HG03039 (cell line): Measurements from ENCODE around the gene OLFML2B.
"Not testable (repeated sequence)": the region's sequence is repeated elsewhere in the genome, so short reads cannot be mapped to it uniquely, and the experiment has no call there.

ENCODE experiments used
- ATAC-seq: cut with Tn5 transposase; IDR thresholded peaks from one replicate; pipeline ENCODE4 v1.9.1; 2021; ENCODE audit warnings: mild to moderate bottlenecking, moderate library complexity; ENCODE audit not compliant: unreplicated experiment

OLFML2B gene

GRCh38 chr1:162036163-162036562, 12.5 kb upstream of the OLFML2B start:
- ATAC-seq, result no peak

DNA sequence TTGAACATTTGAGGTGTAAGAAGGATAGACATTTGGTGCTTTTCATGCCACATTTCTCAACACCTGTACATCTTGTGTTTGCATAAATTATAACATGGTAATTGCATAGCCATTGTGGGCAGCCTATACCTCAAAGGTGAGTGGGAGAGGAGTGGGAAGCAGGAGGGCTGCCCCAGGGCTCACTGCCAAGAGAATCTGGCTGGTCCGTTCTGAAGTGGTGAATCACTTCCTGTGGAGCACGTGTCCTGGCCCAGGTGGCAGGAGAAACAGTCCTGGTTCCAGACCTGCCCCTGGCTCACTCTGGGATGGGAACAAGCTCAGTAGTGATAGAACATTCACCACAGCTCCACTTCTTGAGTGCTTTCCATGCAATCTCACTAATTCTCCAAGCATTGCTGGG, 11.6 kb upstream of the OLFML2B start:
- no peak for ATAC-seq

DNA sequence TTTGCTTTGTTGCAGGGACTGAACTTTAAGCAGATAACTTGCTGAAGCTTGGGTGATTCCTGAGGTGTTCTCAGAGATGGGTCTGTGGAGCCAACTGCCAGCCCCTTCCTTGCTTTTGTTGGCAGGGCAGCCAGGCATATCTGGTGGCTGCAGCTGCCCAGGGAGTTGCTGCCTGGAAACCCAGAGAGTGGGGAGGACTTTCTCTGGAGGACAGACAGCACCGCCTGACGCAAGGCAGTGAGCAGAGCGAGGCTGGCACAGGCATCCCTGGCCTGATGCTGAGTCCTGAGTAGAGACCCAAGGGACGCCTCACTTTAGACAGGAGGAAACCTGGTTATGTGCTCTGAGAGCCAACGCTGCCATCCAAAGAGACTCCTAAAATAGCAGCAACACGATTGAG, 9.8 kb upstream of the OLFML2B start:
- ATAC-seq, result no peak

DNA sequence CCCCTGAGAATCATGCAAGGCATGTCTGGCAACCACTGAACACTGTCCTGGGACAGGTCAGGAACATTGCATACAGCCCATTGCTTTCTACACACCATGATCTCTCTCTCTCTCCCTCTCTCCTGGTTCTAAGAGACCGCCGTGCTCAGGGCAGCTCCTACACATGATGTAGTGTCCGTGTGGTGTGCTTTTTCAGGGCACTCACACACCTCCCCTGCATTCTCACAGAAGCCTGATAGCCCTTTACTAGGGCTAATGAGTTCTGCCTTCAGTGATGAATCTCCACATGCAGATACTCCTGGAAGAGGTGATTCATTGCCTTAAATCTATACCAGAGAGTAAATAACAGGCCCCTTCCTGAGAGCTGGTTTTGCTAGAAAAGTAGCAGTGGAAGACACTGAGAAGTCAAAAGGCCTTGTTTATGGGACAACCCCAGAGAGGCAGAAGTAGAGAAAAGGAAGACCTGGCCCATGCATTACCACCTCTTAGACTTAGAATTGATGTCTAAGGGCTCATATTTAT, 7.2 kb upstream of the OLFML2B start:
- no peak for ATAC-seq

DNA sequence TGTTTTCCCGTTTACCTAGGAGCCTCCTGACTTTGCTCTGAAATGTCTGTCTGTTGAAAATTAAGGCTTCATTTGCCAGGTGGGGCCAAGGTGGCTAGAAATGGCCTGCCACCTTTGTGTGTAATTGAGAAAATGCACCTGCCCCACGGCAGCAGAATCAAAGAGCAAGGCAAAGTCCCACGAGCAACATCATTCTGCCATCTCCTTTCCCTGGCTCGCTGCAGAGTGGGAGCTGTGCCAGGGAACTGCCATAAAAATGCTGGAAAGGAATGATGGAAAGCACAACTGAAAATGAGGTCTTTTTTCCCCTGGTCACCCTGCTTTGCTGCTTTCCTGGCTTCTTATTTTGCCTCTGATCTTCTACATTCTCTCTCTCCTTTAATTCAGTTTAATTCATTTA, 5.5 kb upstream of the OLFML2B start:
- ATAC-seq, result no peak

DNA sequence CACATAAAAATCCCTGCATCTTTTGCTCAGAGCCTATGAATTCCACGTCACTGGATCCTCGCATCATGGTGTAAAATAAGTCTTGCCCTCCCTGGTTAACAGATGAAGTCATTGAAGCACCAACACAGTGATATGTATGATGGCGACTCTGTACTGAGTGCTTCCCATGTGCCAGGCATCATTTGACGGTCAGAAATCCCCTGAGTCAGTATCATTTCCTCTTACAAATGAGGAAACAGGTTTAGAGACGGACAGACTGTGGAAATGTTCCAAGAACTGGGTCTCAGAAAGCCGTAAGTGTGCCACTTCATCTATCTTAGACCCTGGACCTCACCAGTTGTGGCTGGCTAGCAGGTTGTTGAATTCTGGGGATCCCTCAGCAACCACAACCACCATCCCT, 5.1 kb upstream of the OLFML2B start:
- peak; percentile 48 for ATAC-seq

GRCh38 chr1:162026881-162027280, 3.2 kb upstream of the OLFML2B start:
- ATAC-seq, result no peak

- ATAC-seq, result no peak
Observed at GRCh38 chr1:162025541-162025940, 1.9 kb upstream of the OLFML2B start.

DNA sequence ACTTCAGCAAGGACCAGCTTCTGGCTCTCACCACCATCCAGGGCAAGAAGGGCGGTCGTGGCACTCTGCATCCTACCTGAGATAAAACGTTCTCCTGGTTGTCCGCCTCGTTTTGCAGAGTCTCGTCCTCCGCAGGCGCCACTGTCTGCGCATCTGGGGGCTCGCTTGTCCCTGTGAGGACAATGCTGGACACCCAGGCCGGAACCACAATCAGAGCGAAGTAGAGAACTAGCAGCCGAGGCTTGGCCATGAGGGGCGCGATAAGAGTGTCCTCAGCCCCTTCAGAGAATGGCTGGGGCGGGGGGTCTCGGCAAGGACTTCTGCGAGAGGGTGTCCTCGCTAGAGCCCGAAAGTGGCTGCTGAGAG, 505 bp downstream of the OLFML2B start:
- ATAC-seq, result no peak

- no peak for ATAC-seq
Observed at GRCh38 chr1:162022626-162023025, 1.0 kb downstream of the OLFML2B start.

DNA sequence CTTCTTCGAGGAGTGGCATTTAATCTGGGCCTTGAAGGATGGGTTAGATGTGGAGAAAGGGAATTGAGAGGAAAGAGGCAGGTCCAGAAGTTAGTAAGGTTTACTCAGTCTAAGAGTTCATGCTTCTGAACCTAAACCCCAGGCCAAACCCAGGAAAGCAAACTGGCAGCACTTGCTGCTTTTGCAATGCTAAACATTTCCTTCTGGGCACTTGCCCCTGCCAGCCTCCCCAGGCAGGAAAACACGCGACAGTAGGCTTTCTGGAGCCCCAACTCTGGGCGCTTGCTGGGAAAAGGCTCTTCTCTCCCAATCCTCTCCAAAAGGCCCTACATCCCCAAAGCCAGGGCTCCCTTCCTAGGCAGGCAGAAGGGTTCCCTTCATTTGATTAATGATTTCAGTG, 2.5 kb downstream of the OLFML2B start:
- no peak for ATAC-seq

GRCh38 chr1:162020150-162020549, 3.5 kb downstream of the OLFML2B start:
- ATAC-seq, result no peak

DNA sequence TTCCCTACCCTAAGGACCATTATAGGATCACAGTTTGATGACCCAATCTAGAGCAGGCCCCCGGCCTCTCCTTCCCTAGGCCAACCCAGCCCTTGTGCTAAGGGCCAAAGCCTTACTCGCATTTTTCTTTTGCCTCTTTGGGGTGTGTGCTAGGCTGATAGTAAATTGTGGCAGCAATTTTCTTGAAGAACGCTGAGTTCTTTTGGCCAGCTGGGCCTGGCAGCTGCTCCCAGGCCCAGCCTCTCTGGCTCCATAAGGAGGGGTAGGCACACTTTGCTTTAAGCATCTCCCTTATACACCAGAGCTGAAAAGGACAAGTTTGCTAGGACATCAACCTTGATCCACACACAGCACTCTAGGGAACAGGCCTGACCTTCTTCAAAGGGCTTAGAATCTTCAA, 4.2 kb downstream of the OLFML2B start:
- ATAC-seq, result no peak

DNA sequence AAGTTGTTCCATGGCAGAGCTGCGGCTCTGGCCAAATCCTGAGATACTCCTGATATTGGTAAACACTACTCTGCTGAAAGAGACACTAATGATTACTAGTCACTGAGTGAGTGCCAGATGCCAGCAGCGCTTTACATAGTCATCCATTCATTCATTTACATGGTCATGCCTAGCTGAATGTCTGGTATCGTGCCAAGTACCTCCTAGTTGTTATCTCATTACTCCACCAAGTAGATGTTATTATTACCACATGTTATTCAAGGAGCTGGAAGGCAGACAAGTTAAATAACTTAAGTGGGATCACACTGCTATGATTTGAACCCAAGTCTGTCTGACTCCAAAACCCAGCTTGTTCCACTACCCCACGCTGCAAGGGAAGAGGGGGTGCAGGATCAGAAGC, 4.7 kb downstream of the OLFML2B start:
- ATAC-seq, result no peak

DNA sequence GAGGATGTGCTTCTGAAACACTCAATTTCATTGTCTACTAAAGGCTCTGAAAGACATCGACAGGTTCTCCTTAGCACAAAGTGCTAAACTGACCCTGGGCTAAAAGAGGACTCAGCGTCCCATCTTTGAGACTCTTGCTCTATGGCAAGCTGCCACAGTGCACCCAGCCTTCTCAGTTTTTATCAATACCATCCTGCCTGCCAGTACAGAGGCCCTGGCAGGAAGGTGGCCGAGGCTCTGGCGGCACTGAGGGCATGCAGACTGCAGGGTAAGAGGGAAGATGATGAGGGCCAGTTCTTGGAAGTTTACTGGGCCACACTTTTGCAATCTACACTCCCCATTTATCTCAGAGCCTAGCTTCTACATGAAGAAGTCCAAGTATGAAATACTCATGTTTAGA, 5.3 kb downstream of the OLFML2B start:
- no peak for ATAC-seq

GRCh38 chr1:162017791-162018190, 5.9 kb downstream of the OLFML2B start:
- not testable (repeated sequence) for ATAC-seq

- no peak for ATAC-seq
Observed at GRCh38 chr1:162016631-162017030, 7.0 kb downstream of the OLFML2B start.

DNA sequence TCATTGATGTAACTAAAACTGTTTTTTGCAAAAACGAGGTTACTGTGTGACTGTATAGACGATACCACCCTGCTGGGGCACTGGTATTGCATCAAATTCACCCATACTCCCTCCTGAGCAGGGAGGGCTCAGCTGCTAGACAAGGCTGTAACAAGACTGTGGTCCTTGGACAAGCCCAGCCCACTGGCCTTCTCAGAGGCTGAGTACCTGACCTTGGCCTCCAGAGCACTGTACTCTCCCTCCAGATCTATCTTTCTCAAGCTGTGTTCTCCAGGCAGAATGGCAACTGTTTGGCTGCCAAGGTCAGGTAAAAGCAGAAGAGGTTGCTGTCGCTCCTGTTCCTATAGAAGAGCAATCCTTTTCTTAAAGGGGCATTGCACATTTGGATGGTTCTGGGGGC, 8.5 kb downstream of the OLFML2B start:
- no peak for ATAC-seq

DNA sequence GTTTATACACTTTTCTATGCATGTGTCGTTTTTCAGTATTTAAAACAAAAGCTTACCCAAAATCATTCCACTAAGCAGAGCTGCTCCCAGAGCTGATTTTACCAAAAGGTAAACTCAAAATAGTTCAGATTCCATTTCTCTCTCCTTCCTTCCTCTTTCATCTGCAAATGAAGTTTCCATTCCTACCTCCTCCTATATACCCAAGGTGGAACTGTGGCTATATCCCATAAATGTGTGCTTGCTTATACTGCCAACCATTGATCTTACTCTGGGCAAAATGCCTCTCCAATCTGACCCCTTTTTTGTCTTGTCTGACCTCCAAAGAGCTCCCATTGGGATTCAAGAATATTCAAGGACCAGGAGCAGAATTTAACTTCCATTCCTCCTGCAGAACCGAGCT, 9.5 kb downstream of the OLFML2B start:
- ATAC-seq, result no peak

GRCh38 chr1:162013289-162013688, 10.4 kb downstream of the OLFML2B start:
- ATAC-seq, result no peak

DNA sequence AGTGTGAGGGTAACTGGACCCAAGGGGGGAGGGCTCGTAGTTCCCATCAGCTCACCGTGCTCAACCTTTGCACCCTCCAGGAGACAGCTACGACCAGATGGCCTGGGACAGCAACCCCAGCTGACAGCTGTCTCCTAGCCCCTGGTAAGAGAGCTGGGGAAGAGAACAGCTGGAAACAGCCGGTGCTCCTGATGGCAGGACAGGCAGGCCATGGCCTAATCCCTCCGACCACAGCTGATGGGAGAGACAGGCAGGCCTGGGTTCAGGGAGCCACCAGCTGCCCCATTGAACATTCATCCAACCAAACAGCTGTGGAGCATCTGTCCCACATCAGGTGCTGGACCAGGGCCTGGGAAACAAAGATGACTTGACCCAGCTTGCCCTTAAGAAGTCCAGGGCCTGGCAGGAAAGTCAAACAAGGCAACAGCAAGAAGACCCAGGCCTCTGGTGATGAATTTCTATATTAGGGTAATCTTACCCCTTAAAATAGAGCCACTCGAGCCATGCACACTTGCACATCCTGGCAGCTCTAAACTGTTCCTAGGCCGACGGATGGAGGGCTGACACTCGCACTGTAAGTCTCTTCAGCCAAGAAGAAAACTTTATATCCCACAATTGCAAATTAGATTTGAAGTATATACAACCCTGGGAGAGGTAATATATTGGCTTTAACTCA, 12.2 kb downstream of the OLFML2B start:
- ATAC-seq, result no peak

DNA sequence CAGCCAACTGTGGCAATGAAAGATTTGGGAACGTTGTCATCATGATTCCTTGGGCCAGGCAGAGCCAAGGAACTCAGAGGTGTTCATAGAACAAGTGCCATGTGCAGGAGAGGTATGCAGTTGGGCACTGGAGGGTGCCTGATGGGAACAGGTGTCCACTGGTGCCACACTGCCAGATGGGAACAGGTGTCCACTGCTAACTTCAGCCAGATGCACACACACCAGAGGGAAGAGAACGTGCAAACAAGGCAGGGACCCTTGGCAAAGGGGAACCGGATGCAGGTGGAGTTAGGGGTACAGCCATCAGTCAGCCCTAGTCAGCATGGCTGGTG, 13.5 kb downstream of the OLFML2B start:
- ATAC-seq, result no peak

DNA sequence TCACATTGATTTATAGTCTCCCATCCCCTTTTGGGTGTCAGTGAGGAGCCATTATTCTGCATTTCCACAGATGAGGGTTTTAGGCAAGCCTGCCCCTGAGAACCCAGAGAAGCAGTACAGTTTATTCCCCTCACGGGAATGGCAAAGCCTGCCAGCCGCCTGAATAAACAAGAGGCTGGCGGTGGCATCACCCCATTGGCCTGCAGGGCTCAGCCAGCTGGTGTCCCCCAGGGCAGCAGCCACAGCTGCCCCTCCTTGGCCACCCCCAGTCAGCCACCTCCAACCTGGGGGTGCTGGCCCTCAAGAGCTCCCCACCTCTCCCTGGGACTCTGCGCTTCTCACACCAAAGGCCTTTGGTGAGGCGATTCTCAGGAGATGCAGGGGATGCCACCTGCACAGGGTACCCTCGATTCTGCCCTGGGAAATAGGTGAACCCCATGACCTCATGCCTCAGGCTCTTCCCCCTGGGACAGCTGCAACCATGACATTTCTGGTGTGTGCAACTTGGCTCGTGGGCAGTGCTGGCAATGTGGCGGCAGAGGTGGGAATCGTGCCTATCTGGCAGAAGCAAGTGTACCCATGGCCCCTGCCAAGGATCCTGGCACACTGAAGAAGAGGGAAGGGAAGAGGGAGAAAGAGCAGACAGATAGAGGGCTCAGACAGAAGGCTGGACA, 14.0 kb downstream of the OLFML2B start:
- no peak for ATAC-seq
